RWPE2 (cell line): ENCODE measurements around the gene UROC1.
A peak's percentile ranks its signal among the peaks of the same experiment; 100 is the strongest.

Source experiments
- ATAC-seq: fragments of 200-7000 bp; cut with Tn5 transposase; 3 replicates; pipeline ENCODE4 v1.9.1; 2021; ENCODE audit warnings: low read depth
- DNase-seq: peaks from one replicate; pipeline ENCODE4 v3.0.0-alpha.2; 2020; ENCODE audit warnings: low spot score
- H3K27ac ChIP-seq: fragments of 450-650 bp; 2 replicates; pipeline ENCODE4 v1.5.1; 2017; ENCODE audit warnings: mild to moderate bottlenecking; ENCODE audit not compliant: poor library complexity, severe bottlenecking
- H3K27me3 ChIP-seq: fragments of 250-450 bp; sonication (Bioruptor Pico); 2 replicates; pipeline ENCODE4 v1.5.1; 2021; ENCODE audit warnings: mild to moderate bottlenecking, moderate library complexity; ENCODE audit not compliant: insufficient read depth, poor library complexity, severe bottlenecking
- H3K36me3 ChIP-seq: fragments of 250-450 bp; sonication (Bioruptor Pico); 2 replicates; pipeline ENCODE4 v1.5.1; 2020; ENCODE audit warnings: low read depth, mild to moderate bottlenecking, moderate library complexity
- H3K4me1 ChIP-seq: fragments of 250-450 bp; sonication (Bioruptor Pico); 2 replicates; pipeline ENCODE4 v1.5.1; 2021; ENCODE audit warnings: mild to moderate bottlenecking, moderate library complexity; ENCODE audit not compliant: insufficient read depth, poor library complexity, severe bottlenecking
- H3K4me3 ChIP-seq: fragments of 250-450 bp; sonication (Bioruptor Pico); 2 replicates; pipeline ENCODE4 v1.5.1; 2021; ENCODE audit warnings: mild to moderate bottlenecking, moderate library complexity; ENCODE audit not compliant: severe bottlenecking
- H3K9me3 ChIP-seq: fragments of 250-450 bp; sonication (Bioruptor Pico); 2 replicates; pipeline ENCODE4 v1.5.1; 2021; ENCODE audit warnings: mild to moderate bottlenecking, moderate library complexity; ENCODE audit not compliant: severe bottlenecking
- TF ChIP-seq, protein P1 (sequence below): fragments of 450-650 bp; IDR thresholded peaks from one replicate; pipeline ENCODE4 v1.5.1; 2017; ENCODE audit warnings: mild to moderate bottlenecking, moderate library complexity; ENCODE audit not compliant: poor library complexity, severe bottlenecking

Gene UROC1

GRCh38 chr3:126525853-126526667 lies 8.5 kb upstream of the UROC1 start:
- Histone ChIP-seq H3K27me3 (peaks cover 17% of the 10 kb centered on the region), H3K4me1 (no peaks in the 10 kb centered on the region), H3K36me3 (no peaks in the 10 kb centered on the region), H3K9me3 (no peaks in the 10 kb centered on the region), H3K4me3 (no peak overlapping the region), H3K27ac (no peak overlapping the region)
- ATAC-seq: 0 out of 3 replicates have a peak, but pooled peaks have one; percentile 5
- DNase-seq: no peak
- TF ChIP-seq, protein P1, sequence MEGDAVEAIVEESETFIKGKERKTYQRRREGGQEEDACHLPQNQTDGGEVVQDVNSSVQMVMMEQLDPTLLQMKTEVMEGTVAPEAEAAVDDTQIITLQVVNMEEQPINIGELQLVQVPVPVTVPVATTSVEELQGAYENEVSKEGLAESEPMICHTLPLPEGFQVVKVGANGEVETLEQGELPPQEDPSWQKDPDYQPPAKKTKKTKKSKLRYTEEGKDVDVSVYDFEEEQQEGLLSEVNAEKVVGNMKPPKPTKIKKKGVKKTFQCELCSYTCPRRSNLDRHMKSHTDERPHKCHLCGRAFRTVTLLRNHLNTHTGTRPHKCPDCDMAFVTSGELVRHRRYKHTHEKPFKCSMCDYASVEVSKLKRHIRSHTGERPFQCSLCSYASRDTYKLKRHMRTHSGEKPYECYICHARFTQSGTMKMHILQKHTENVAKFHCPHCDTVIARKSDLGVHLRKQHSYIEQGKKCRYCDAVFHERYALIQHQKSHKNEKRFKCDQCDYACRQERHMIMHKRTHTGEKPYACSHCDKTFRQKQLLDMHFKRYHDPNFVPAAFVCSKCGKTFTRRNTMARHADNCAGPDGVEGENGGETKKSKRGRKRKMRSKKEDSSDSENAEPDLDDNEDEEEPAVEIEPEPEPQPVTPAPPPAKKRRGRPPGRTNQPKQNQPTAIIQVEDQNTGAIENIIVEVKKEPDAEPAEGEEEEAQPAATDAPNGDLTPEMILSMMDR: no peak

DNA sequence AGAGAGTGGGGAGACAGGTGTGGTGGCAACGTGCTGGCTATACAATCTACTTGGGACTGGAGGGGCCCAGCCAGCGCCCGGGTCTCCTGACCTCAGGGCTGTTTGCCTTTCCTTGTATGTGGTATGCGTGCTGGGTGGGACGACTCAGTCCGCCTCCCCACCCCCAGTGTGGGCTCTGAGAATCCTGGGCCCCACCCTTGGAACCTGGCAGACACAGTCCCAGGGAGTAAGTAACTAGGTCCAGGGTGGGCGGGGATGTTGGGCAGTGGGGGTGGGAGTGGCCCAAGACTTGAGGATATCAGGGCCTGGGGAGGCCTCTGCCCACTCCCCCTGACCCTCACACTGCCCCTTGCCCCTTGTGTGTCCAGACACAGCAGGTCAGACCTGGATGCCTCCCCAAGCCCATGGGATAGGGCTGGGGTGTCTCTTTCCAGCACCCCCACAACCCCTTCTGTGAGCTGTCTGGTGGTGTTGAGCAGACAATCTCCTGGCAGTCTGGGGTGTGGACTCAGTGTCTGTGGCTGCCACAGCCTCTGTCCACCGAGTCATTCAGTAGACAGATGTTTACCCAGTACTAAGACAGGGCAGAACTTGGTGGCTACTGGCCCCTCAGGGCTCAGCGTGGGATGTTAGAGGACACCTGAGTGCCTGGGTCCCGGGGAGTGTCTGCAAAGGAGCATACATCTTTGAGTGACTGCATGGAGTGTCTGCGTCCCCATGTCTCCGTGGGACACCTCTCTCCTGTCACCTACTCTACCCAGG lies 7.7 kb upstream of the UROC1 start:
- peaks cover 17% of the 10 kb centered on the region for H3K27me3 ChIP-seq
- TF ChIP-seq, protein P1: no peak
- no peak overlapping the region for H3K27ac ChIP-seq
- DNase-seq (no peak), ATAC-seq (no peak)
- no peaks in the 10 kb centered on the region for H3K4me1 ChIP-seq
- no peaks in the 10 kb centered on the region for H3K36me3 ChIP-seq
- H3K4me3 ChIP-seq: no peak overlapping the region
- no peaks in the 10 kb centered on the region for H3K9me3 ChIP-seq

- H3K27me3 ChIP-seq: peaks cover 17% of the 10 kb centered on the region
- ATAC-seq: peak; percentile 7; the same call in 1 of the 3 replicates
- peak overlapping the region; percentile 32 for H3K4me3 ChIP-seq
- no peaks in the 10 kb centered on the region for H3K4me1 ChIP-seq
- H3K9me3 ChIP-seq: no peaks in the 10 kb centered on the region
- no peak overlapping the region for H3K27ac ChIP-seq
- H3K36me3 ChIP-seq: no peaks in the 10 kb centered on the region
- TF ChIP-seq, protein P1: peak; percentile 10
- no peak for DNase-seq
These were observed 6.9 kb upstream of the UROC1 start for GRCh38 chr3:126524429-126524988.

GRCh38 chr3:126523745-126524428 lies 6.3 kb upstream of the UROC1 start, which contains the start of gene CHST13:
CHST13 (plus strand) TSS chr3:126524155; CDS start chr3:126524333, 178 bp downstream.
- H3K4me1 ChIP-seq: no peaks in the 10 kb centered on the region
- no peaks in the 10 kb centered on the region for H3K36me3 ChIP-seq
- TF ChIP-seq, protein P1: peak; percentile 18
- H3K27ac ChIP-seq: no peak within 1 kb of the TSS
- DNase-seq (no peak), ATAC-seq (peak; percentile 77)
- H3K27me3 ChIP-seq: peaks cover 17% of the 10 kb centered on the region
- H3K9me3 ChIP-seq: no peaks in the 10 kb centered on the region
- H3K4me3 ChIP-seq: peak within 1 kb of the TSS; percentile 32
